Measurements from ENCODE around the gene NEGR1.

GRCh38 chr1:71853360-71853759 lies 429.0 kb downstream of the NEGR1 start:
- TF ChIP-seq POLR2A (IDR thresholded peaks at IDR 0.05) = no peak
- TF ChIP-seq, protein P1, sequence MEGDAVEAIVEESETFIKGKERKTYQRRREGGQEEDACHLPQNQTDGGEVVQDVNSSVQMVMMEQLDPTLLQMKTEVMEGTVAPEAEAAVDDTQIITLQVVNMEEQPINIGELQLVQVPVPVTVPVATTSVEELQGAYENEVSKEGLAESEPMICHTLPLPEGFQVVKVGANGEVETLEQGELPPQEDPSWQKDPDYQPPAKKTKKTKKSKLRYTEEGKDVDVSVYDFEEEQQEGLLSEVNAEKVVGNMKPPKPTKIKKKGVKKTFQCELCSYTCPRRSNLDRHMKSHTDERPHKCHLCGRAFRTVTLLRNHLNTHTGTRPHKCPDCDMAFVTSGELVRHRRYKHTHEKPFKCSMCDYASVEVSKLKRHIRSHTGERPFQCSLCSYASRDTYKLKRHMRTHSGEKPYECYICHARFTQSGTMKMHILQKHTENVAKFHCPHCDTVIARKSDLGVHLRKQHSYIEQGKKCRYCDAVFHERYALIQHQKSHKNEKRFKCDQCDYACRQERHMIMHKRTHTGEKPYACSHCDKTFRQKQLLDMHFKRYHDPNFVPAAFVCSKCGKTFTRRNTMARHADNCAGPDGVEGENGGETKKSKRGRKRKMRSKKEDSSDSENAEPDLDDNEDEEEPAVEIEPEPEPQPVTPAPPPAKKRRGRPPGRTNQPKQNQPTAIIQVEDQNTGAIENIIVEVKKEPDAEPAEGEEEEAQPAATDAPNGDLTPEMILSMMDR (IDR thresholded peaks at IDR 0.05) = no peak

Data from thyroid gland (tissue), 4 donors.